ENCODE results near the gene BMP7.

GRCh38 chr20:57210054-57210910 lies 56.2 kb downstream of the BMP7 start:
- TF ChIP-seq CTCF (conservative IDR thresholded peaks at IDR 0.05) (no peak), EZH2 (IDR thresholded peaks at IDR 0.05; ENCODE audit: low read depth) (no peak)
